Fibroblast of pulmonary artery (primary cell): ENCODE results near the gene RIN3.

Source experiments
- DNase-seq: peaks from one replicate; pipeline ENCODE4 v3.0.0-alpha.2; 2010; ENCODE audit warnings: low read depth
- H3K4me3 ChIP-seq: replicated peaks from 2 replicates; pipeline ENCODE4 v1.5.1; 2011; ENCODE audit warnings: low read depth, mild to moderate bottlenecking, control low read depth, low read length, moderate library complexity
- TF ChIP-seq, protein P1 (sequence below): IDR thresholded peaks from 2 replicates; pipeline ENCODE4 v1.5.1; 2011; ENCODE audit warnings: mild to moderate bottlenecking, control low read depth, low read length, inconsistent platforms; ENCODE audit errors: missing control alignments

Gene RIN3

GRCh38 chr14:92584220-92584619 lies 70.6 kb downstream of the RIN3 start:
- no peak overlapping the region for H3K4me3 ChIP-seq
- DNase-seq = no peak
- TF ChIP-seq, protein P1, sequence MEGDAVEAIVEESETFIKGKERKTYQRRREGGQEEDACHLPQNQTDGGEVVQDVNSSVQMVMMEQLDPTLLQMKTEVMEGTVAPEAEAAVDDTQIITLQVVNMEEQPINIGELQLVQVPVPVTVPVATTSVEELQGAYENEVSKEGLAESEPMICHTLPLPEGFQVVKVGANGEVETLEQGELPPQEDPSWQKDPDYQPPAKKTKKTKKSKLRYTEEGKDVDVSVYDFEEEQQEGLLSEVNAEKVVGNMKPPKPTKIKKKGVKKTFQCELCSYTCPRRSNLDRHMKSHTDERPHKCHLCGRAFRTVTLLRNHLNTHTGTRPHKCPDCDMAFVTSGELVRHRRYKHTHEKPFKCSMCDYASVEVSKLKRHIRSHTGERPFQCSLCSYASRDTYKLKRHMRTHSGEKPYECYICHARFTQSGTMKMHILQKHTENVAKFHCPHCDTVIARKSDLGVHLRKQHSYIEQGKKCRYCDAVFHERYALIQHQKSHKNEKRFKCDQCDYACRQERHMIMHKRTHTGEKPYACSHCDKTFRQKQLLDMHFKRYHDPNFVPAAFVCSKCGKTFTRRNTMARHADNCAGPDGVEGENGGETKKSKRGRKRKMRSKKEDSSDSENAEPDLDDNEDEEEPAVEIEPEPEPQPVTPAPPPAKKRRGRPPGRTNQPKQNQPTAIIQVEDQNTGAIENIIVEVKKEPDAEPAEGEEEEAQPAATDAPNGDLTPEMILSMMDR = no peak

- DNase-seq = peak; percentile 31
- TF ChIP-seq, protein P1 = no peak
- no peak overlapping the region for H3K4me3 ChIP-seq
These were observed 71.2 kb downstream of the RIN3 start for GRCh38 chr14:92584816-92585215.

DNA sequence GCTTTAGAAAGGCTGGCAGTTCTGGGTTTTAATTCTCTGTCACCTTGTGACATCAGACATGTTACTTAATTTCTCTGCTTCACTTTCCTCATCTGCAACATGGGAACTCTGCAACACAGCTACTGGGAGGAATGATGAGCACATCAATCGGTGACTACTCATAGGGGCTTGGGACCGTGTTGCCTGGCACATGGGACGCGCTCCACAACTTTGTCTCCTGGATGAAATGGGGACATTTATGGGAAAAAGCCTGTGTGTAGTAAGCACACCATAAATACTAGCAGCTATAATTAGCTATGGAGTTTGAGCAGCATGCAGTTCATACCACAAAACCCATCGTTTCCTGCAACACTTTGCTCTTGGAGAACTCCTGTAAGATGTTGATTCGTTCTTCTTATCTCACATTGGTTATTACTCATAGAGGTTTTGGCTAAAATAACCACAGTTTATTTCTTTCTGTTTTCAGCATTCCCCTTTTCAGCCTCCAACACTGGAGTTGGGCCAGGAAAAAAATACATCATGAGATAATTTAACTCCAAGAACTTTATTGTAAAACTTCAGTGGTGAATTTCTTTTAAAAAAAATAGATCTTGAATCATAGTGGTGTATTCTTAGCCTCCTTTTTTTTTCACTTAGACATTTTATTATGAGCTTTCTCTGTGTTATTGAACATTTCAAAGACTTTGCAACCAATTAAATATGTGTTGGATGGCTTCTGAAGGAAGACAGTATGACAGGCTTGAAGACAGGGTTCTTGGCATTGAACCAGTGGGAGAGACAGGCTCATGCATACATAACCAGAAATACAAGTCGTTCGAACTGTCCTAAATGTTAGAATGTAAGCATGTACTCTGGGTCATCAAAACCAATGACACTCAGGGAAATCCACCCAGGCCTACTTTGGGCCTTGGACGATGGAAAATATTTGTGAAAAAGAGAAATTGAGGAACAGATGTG lies 72.7 kb downstream of the RIN3 start:
- H3K4me3 ChIP-seq = no peak overlapping the region
- peak; percentile 96 for DNase-seq
- TF ChIP-seq, protein P1 = no peak

DNA sequence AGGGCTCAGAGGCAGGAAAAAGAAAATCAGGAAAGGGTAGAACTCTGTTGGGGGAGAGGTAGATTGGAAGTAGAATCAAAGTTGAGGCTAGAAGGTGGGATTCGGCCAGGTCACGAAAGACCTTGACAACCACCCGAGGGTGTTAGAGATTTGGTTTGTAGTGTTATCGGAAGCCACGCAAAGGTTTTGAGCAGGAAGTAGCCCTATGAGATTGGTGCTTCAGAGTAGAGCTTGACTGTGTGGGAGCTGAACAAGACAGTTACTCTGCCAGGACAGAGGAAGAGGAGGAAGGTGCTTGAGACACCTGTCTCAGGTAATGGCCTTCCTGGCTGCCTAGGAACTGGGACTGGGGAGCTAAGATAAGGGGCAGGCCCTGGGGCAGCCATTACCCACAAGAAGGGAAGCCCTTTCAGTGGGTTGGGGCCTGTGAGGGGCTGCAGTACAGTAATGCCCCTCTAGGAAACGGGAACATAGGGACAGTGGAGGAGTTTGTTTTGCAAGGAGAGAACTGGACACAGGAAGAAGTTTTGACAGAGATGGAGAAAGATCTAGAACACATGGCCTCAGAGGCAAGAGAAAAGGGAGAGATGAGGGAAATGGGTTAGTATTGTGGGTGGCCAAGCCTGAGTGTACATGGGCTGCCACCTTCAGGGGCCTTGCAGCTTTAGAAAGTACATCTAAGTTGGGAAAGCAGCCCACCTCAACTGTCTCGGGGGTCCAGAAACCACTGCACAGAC lies 73.5 kb downstream of the RIN3 start:
- no peak overlapping the region for H3K4me3 ChIP-seq
- TF ChIP-seq, protein P1 = no peak
- no peak for DNase-seq

- TF ChIP-seq, protein P1 = no peak
- DNase-seq = no peak
These were observed 74.1 kb downstream of the RIN3 start for GRCh38 chr14:92587700-92588085.

DNA sequence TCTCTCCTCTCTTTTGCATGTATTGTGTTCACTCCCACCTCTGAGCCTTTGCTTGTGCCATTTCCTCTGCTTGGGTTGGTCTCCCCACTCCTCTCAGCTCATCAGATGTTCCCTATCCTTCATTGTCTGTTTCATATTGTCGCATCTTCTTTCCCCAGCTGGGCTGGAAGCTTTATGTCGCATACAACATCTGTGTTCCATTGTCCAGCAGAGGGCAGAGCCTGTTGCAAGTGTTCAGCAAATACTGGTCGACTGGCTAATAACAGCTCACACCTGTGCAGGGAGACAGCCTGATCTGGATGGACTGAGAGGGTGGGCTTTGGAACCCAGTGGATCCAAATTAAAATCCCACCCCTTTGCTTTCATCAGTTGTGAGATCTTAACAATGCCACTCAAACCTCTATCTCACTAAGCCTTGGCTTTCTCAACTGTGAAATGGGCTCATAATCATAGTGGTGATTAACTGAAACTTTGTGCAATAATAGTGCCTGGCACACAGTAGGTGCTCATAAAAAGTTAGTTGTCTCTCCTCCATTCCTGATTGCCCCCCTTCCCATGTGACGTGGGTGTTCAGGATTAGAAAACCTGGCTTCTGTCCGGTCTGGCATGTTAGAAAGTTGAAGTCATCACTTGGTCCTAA lies 75.8 kb downstream of the RIN3 start:
- TF ChIP-seq, protein P1 = peak; percentile 57
- peak; percentile 56 for DNase-seq
- no peak overlapping the region for H3K4me3 ChIP-seq

More at GRCh38 chr14:92587700-92588085, 74.1 kb downstream of the RIN3 start:
- H3K4me3 ChIP-seq = no peak overlapping the region
